K562 (cell line): ENCODE measurements around the gene ECM2. TPM values are rescaled to one million over a fixed set of nuclear protein-coding genes. Genes with fewer than 3 reads are reported as not detected.

Experiments
- ATAC-seq: fragments of 200-7000 bp; cut with Tn5 transposase; 3 replicates; pipeline ENCODE4 v1.9.1; 2020; ENCODE audit warnings: moderate library complexity
- BruUV-seq: library from RNA; stranded (reverse); fragments of 400-500 nt; replicated peaks from 2 replicates; lab custom pipeline; 2021; lab: Mats Ljungman, UMichigan
- CTCF ChIA-PET: fragments of 300-600 bp; formaldehyde crosslinking; extraction: SDS; loops from one replicate; lab custom pipeline; 2021; ENCODE audit warnings: low intra/inter-chr PET ratio; lab: Yijun Ruan, JAX
- POLR2A ChIA-PET: fragments of 300-600, 350-650 bp; sonication (Branson Sonifier 250); formaldehyde crosslinking; extraction: SDS; loops from one replicate; lab custom pipeline; 2021; ENCODE audit warnings: antibody characterized with exemption, inconsistent platforms; lab: Yijun Ruan, JAX
- DNase-seq, 4 experiments: peaks; one replicate each; pipeline versions ENCODE4 v3.0.0 to v3.0.0-alpha.2; 2011 to 2018; ENCODE audit warnings: low spot score in 3 of 4, mixed read lengths in 3 of 4; ENCODE audit errors: extremely low read depth in 1 of 4
- FAIRE-seq: peaks from 2 replicates; lab custom pipeline; 2011; peaks lifted over from hg19 to GRCh38; lab: Jason Lieb, UNC
- H2AFZ ChIP-seq: 2 replicates; pipeline ENCODE4 v1.6.0; 2011; ENCODE audit warnings: low read depth, low read length, control low read depth, inconsistent platforms
- H3K27ac ChIP-seq: fragments of 200-600 bp; 3 replicates; pipeline ENCODE4 v1.8.0; 2011; ENCODE audit warnings: low read depth, mild to moderate bottlenecking, control low read depth, inconsistent platforms, low read length, moderate library complexity, mixed read lengths; ENCODE audit errors: extremely low read depth
- H3K27me3 ChIP-seq, 2 experiments: fragments of 300-600 bp in 1 of 2; 2 replicates in 1 of 2; 3 replicates in 1 of 2; pipeline versions ENCODE4 v1.6.0 to v1.8.0; 2011; ENCODE audit warnings: inconsistent platforms in 2 of 2, low read length in 2 of 2, mild to moderate bottlenecking in 1 of 2, mixed read lengths in 1 of 2, moderate library complexity in 1 of 2; ENCODE audit not compliant: control insufficient read depth in 2 of 2, insufficient read depth in 2 of 2
- H3K36me3 ChIP-seq: fragments of 300-600 bp; 3 replicates; pipeline ENCODE4 v1.8.0; 2011; ENCODE audit warnings: mild to moderate bottlenecking, low read length, inconsistent platforms; ENCODE audit not compliant: control insufficient read depth, insufficient read depth
- H3K4me1 ChIP-seq, 2 experiments: fragments of 200-600 bp in 1 of 2; replicated peaks in 1 of 2; 2 replicates in 1 of 2; 3 replicates in 1 of 2; pipeline versions ENCODE4 v1.5.1 to v1.8.0; 2011; ENCODE audit warnings: inconsistent platforms in 2 of 2, low read length in 2 of 2, mild to moderate bottlenecking in 1 of 2, mixed read lengths in 1 of 2, moderate library complexity in 1 of 2; ENCODE audit not compliant: control insufficient read depth in 2 of 2, insufficient read depth in 2 of 2
- H3K4me2 ChIP-seq: 2 replicates; pipeline ENCODE4 v1.6.1; 2011; ENCODE audit warnings: low read length, control low read depth, inconsistent platforms, mixed read lengths; ENCODE audit not compliant: insufficient read depth
- H3K4me3 ChIP-seq: fragments of 200-600 bp; sonication (generic), shearing (Covaris generic); 2 replicates; pipeline ENCODE4 v1.5.1; 2016; ENCODE audit warnings: control low read depth, inconsistent platforms
- H3K79me2 ChIP-seq: fragments of 200-600 bp; 3 replicates; pipeline ENCODE4 v1.8.0; 2011; ENCODE audit warnings: low read length, inconsistent platforms; ENCODE audit not compliant: control insufficient read depth, insufficient read depth
- H3K9ac ChIP-seq, 2 experiments: 2 replicates each; pipeline versions ENCODE4 v1.6.0 to v1.6.1; 2011; ENCODE audit warnings: low read depth in 2 of 2, low read length in 2 of 2, control low read depth in 1 of 2, inconsistent platforms in 1 of 2, mild to moderate bottlenecking in 1 of 2, mixed read lengths in 1 of 2; ENCODE audit not compliant: insufficient read depth in 1 of 2
- H3K9me1 ChIP-seq: one replicate; pipeline ENCODE4 v1.6.0; 2011; ENCODE audit warnings: inconsistent platforms, mild to moderate bottlenecking, low read length, moderate library complexity; ENCODE audit not compliant: control insufficient read depth, insufficient read depth
- H3K9me3 ChIP-seq: replicated peaks from 2 replicates; pipeline ENCODE4 v1.5.1; 2011; ENCODE audit warnings: low read depth, low read length, inconsistent platforms; ENCODE audit not compliant: control insufficient read depth, insufficient read depth
- H4K20me1 ChIP-seq: replicated peaks from 2 replicates; pipeline ENCODE4 v1.6.1; 2011; ENCODE audit warnings: low read length, inconsistent platforms, mixed read lengths; ENCODE audit not compliant: control insufficient read depth, insufficient read depth
- CBX8 ChIP-seq: fragments of 200-600 bp; sonication (generic); IDR thresholded peaks from 2 replicates; pipeline ENCODE4 v1.6.1; 2012; ENCODE audit warnings: borderline replicate concordance, mixed run types, low read depth, mild to moderate bottlenecking, moderate library complexity, mixed read lengths, low read length, control low read depth, inconsistent platforms; ENCODE audit not compliant: poor library complexity, severe bottlenecking; ENCODE audit errors: extremely low read depth
- CLOCK ChIP-seq: fragments of 250-450 bp; sonication (Bioruptor Pico); IDR thresholded peaks from 2 replicates; pipeline ENCODE4 v1.4.0; 2020; ENCODE audit warnings: mild to moderate bottlenecking, moderate library complexity, borderline replicate concordance
- MAZ ChIP-seq, 2 experiments: fragments of 450-650 bp in 1 of 2; sonication (generic) in 1 of 2; formaldehyde crosslinking; IDR thresholded peaks in 1 of 2; conservative IDR thresholded peaks in 1 of 2; 2 replicates each; pipeline versions ENCODE4 v1.4.0 to v1.5.0; 2020; ENCODE audit warnings: mild to moderate bottlenecking in 1 of 2, missing genetic modification reagents in 1 of 2
- MCM5 ChIP-seq: fragments of 450-650 bp; IDR thresholded peaks from 2 replicates; pipeline ENCODE4 v1.6.1; 2016; ENCODE audit warnings: low read depth
- PYGO2 ChIP-seq: fragments of 450-650 bp; IDR thresholded peaks from 2 replicates; pipeline ENCODE4 v1.6.1; 2016; ENCODE audit warnings: mild to moderate bottlenecking, missing genetic modification characterization, moderate library complexity, missing compliant biosample characterization
- SOX6 ChIP-seq: fragments of 450-650 bp; IDR thresholded peaks from 2 replicates; pipeline ENCODE4 v1.6.1; 2014; ENCODE audit warnings: mild to moderate bottlenecking
- XRCC5 ChIP-seq: fragments of 200-400 bp; formaldehyde crosslinking; IDR thresholded peaks from 2 replicates; pipeline ENCODE4 v1.6.1; 2017; ENCODE audit warnings: low read depth, mild to moderate bottlenecking, low read length
- ZBTB17 ChIP-seq: fragments of 450-650 bp; formaldehyde crosslinking; IDR thresholded peaks from 2 replicates; pipeline ENCODE4 v1.4.0; 2020; ENCODE audit warnings: mild to moderate bottlenecking
- ZBTB34 ChIP-seq: fragments of 250-450 bp; sonication (Bioruptor Pico); IDR thresholded peaks from 2 replicates; pipeline ENCODE4 v1.8.0; 2021; ENCODE audit warnings: mild to moderate bottlenecking, moderate library complexity
- ZNF184 ChIP-seq: sonication (generic); formaldehyde crosslinking; IDR thresholded peaks from 2 replicates; pipeline ENCODE4 v1.5.0; 2020; ENCODE audit warnings: missing genetic modification reagents
- WGBS: fragments of 100-300 bp; shearing (Covaris generic); methylation state at CpG from one replicate; pipeline ENCODE4 v1.1.6; 2016; ENCODE audit warnings: low coverage, mixed read lengths; ENCODE audit not compliant: insufficient coverage; ENCODE audit errors: missing lambda C conversion rate; 5-methylcytosine and 5-hydroxymethylcytosine counted together
- in situ Hi-C: fragments of 300-500 bp; cut with MboI; formaldehyde crosslinking; loops from 4 replicates; pipeline ENCODE4 v1.15.0; 2018; ENCODE audit warnings: inconsistent platforms, mixed read lengths
- intact Hi-C: fragments of 100-400 bp; cut with micrococcal nuclease; formaldehyde crosslinking; loops from 2 replicates; pipeline ENCODE4 v1.14.2; 2022
- polyA plus RNA-seq, 8 experiments: library from polyadenylated mRNA; depleted of rRNA in 4 of 8; stranded (reverse) in 5 of 8; unstranded in 3 of 8; fragments of >200 nt; fragmentation: Nextera tagmentation in 2 of 8; fragmentation: Illumina TruSeq in 1 of 8; extraction: Ambion mirVana in 2 of 8; extraction: Trizol in 1 of 8; gene quantifications; 2 replicates each; pipeline versions ENCODE4 v1.2.1 to v1.2.3, GENCODE V29; 2011 to 2014; ENCODE audit warnings: inconsistent platforms in 1 of 8, missing spikeins in 1 of 8
- total RNA-seq, 7 experiments: library from RNA; depleted of rRNA in 6 of 7; stranded (reverse); fragments of >200 nt in 6 of 7; fragmentation: Illumina TruSeq in 2 of 7; extraction: Trizol in 2 of 7; gene quantifications; 2 replicates each; pipeline versions ENCODE4 v1.2.1 to v1.2.3, GENCODE V29; 2011 to 2021; ENCODE audit warnings: low replicate concordance in 1 of 7
- TF ChIP-seq, protein P1 (sequence below): fragments of 250-450 bp; sonication (Bioruptor Pico); IDR thresholded peaks from 2 replicates; pipeline ENCODE4 v1.9.0; 2021; ENCODE audit warnings: mild to moderate bottlenecking
- TF ChIP-seq, protein P2 (sequence below), 2 experiments: fragments of 450-650 bp in 1 of 2; sonication (generic) in 1 of 2; formaldehyde crosslinking; conservative IDR thresholded peaks; 2 replicates each; pipeline versions ENCODE4 v1.4.0 to v1.8.1; 2020 to 2022; ENCODE audit warnings: mild to moderate bottlenecking in 1 of 2, missing genetic modification reagents in 1 of 2

ECM2 gene
- total and polyA plus RNA-seq, 9 of the 15 experiments (the other 6 are each of a cell fraction or from before 2014, with no cell fraction given): 0.03 to 0.07 TPM; not detected in 7

GRCh38 chr9:92534674-92535073 is 1.1 kb downstream of the ECM2 start (continued):
- no peak for TF ChIP-seq CLOCK (CRISPR knock-in tag)
- TF ChIP-seq PYGO2: no peak
- TF ChIP-seq MCM5: no peak
- TF ChIP-seq XRCC5: no peak
- TF ChIP-seq, protein P1, sequence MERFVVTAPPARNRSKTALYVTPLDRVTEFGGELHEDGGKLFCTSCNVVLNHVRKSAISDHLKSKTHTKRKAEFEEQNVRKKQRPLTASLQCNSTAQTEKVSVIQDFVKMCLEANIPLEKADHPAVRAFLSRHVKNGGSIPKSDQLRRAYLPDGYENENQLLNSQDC (CRISPR knock-in tag): no peak
- TF ChIP-seq ZNF184 (CRISPR knock-in tag): no peak

- FAIRE-seq (no peak), ATAC-seq (no peak), DNase-seq (no peak)
- no peak overlapping the region for H3K9ac ChIP-seq
- H3K79me2 ChIP-seq: no peaks in the 10 kb centered on the region
- no peak overlapping the region for H3K4me2 ChIP-seq
- H3K27me3 ChIP-seq: no peaks in the 10 kb centered on the region
- no peak overlapping the region for H3K27ac ChIP-seq
- ChIA-PET POLR2A (no interaction called here), CTCF (no interaction called here)
- H3K9me1 ChIP-seq: no peaks in the 10 kb centered on the region
- no peaks in the 10 kb centered on the region for H3K9me3 ChIP-seq
- in situ Hi-C loops: no loop called here
- no peak overlapping the region for H2AFZ ChIP-seq
- intact Hi-C loops: no loop called here
- no peak overlapping the region for H3K4me3 ChIP-seq
- no TSS peak for BruUV-seq
- no peaks in the 10 kb centered on the region for H3K4me1 ChIP-seq
- H3K36me3 ChIP-seq: no peaks in the 10 kb centered on the region
- no peaks in the 10 kb centered on the region for H4K20me1 ChIP-seq
- WGBS: 62% methylated on average over 3 of the region's 3 CpGs
- TF ChIP-seq, protein P2, sequence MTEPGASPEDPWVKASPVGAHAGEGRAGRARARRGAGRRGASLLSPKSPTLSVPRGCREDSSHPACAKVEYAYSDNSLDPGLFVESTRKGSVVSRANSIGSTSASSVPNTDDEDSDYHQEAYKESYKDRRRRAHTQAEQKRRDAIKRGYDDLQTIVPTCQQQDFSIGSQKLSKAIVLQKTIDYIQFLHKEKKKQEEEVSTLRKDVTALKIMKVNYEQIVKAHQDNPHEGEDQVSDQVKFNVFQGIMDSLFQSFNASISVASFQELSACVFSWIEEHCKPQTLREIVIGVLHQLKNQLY (CRISPR knock-in tag; conservative IDR thresholded peaks at IDR 0.05): no peak
- no peak for TF ChIP-seq CBX8
- no peak for TF ChIP-seq ZBTB17 (CRISPR knock-in tag)
- no peak for TF ChIP-seq ZBTB34 (CRISPR knock-in tag)
- TF ChIP-seq MAZ (CRISPR knock-in tag; conservative IDR thresholded peaks at IDR 0.05 in 1 of 2, IDR thresholded peaks at IDR 0.05 in 1 of 2): no peak
- TF ChIP-seq SOX6: no peak
Measured at GRCh38 chr9:92534204-92534603, 1.6 kb downstream of the ECM2 start.
